ENCODE data around the gene MUC22. TPM values are rescaled to one million over a fixed set of nuclear protein-coding genes. Genes with fewer than 3 reads are reported as not detected.

Gene MUC22
- not detected in 2 replicates for total RNA-seq (2014; rRNA removed; shearing (Covaris generic))

DNA sequence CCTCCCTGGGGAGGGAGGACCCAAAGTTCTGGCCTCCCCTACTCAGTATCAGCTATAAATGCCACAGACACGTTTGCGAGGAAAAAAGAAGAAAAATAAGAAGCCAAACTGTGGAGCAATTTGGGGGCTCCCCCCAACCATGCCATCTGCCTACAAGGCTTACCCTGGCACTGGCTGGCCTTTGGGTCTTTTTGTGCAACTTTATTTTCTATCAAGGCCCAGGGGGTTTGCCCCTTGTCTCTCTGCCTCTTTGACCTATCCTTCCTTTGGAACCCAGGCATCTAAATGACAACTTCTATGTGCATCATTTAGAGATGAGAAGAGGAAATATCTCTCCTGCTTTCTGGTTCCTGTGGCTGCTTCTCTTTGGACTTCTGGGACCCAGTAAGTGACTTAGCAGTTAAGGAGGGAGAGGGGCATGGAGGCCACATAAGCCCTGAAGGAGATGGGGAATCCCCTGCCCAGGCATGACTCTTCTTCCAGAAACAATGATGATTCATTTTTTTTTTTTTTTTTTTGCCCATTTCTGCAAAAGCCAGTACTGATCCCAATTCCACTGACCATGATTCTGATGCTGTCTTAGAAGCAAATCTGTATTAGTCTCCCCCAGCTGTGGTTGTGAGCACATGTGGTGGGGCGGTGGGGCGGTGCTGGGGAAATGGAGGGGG is at the start of gene MUC22:
Gene MUC22 (plus strand): TSS at position 82 of the 668 bp plus-strand sequence. CDS start 233 bp downstream, at position 315.

GRCh38 chr6:30983439-30983838 is 26.8 kb upstream of the MUC22 start, which contains the start of gene MUC21:
TSS of gene MUC21 (plus strand) at chr6:30983718. CDS start at chr6:30983959, 241 bp downstream.

Small RNA genes lying within 50 kb of the gene (small RNA-seq; reads per million reads assigned to genes)
- gene RNU6-1133P = not detected

Other genes starting within 250 kb of the MUC22 start
- 67.4 and 78.5 TPM in 2 replicates for gene DDR1, start 126.0 kb upstream of the MUC22 start, total RNA-seq (2014; rRNA removed; shearing (Covaris generic))
- gene GTF2H4, start 102.3 kb upstream of the MUC22 start, total RNA-seq (2014; rRNA removed; shearing (Covaris generic)) = 8.3 and 12.6 TPM in 2 replicates
- 25.2 and 25.5 TPM in 2 replicates for gene VARS2, start 96.2 kb upstream of the MUC22 start, total RNA-seq (2014; rRNA removed; shearing (Covaris generic))
- not detected in 2 replicates for gene SFTA2, start 78.3 kb upstream of the MUC22 start, total RNA-seq (2014; rRNA removed; shearing (Covaris generic))
- gene MUCL3, start 69.5 kb upstream of the MUC22 start, total RNA-seq (2014; rRNA removed; shearing (Covaris generic)) = not detected in 2 replicates
- not detected in 2 replicates for gene MUC21, start 26.8 kb upstream of the MUC22 start, total RNA-seq (2014; rRNA removed; shearing (Covaris generic))
- not detected in 2 replicates for gene C6orf15, start 102.1 kb downstream of the MUC22 start, total RNA-seq (2014; rRNA removed; shearing (Covaris generic))
- gene PSORS1C1, start 104.3 kb downstream of the MUC22 start, total RNA-seq (2014; rRNA removed; shearing (Covaris generic)) = 1.1 and 8.5 TPM in 2 replicates
- not detected in 2 replicates for gene CDSN, start 110.0 kb downstream of the MUC22 start, total RNA-seq (2014; rRNA removed; shearing (Covaris generic))
- not detected in 2 replicates for gene PSORS1C2, start 128.6 kb downstream of the MUC22 start, total RNA-seq (2014; rRNA removed; shearing (Covaris generic))
- gene CCHCR1, start 147.3 kb downstream of the MUC22 start, total RNA-seq (2014; rRNA removed; shearing (Covaris generic)) = 16.3 and 19.2 TPM in 2 replicates
- 32.8 and 38.1 TPM in 2 replicates for gene TCF19, start 148.1 kb downstream of the MUC22 start, total RNA-seq (2014; rRNA removed; shearing (Covaris generic))
- gene POU5F1, start 160.2 kb downstream of the MUC22 start, total RNA-seq (2014; rRNA removed; shearing (Covaris generic)) = 0.21 TPM in 1 of 2 replicates, not detected in the other

Measured in A375 (cell line).